SK-N-SH (cell line): ENCODE results near the gene KLHL2. TPM values are rescaled to one million over a fixed set of nuclear protein-coding genes. Genes with fewer than 3 reads are reported as not detected.

Source experiments
- CTCF ChIA-PET: fragments of 300-600, 350-600 bp; formaldehyde crosslinking; extraction: SDS; loops from one replicate; lab custom pipeline; 2021; lab: Yijun Ruan, JAX
- POLR2A ChIA-PET: fragments of 350-600 bp; sonication (Branson Sonifier 250); formaldehyde crosslinking; extraction: SDS; loops from one replicate; lab custom pipeline; 2020; ENCODE audit warnings: antibody characterized with exemption, inconsistent platforms; lab: Yijun Ruan, JAX
- DNase-seq: peaks from one replicate; pipeline ENCODE4 v3.0.0; 2012
- H2AFZ ChIP-seq: fragments of 200-600 bp; sonication (generic); 2 replicates; pipeline ENCODE4 v1.8.1; 2016; ENCODE audit warnings: antibody characterized with exemption, mild to moderate bottlenecking, low read depth
- H3F3A ChIP-seq: fragments of 200-600 bp; sonication (generic); replicated peaks from 2 replicates; pipeline ENCODE3; 2016; ENCODE audit warnings: antibody characterized with exemption, mild to moderate bottlenecking; ENCODE audit not compliant: insufficient read depth
- H3K27ac ChIP-seq, 2 experiments: fragments of 200-500 bp in 1 of 2; fragments of 200-600 bp in 1 of 2; sonication (Bioruptor generic) in 1 of 2; sonication (generic), shearing (Covaris generic) in 1 of 2; 2 replicates each; pipeline versions ENCODE4 v1.5.1 to v1.6.1; 2014 to 2016; ENCODE audit warnings: low read depth in 2 of 2, inconsistent platforms in 1 of 2, low read length in 1 of 2, mild to moderate bottlenecking in 1 of 2, mixed read lengths in 1 of 2
- H3K27me3 ChIP-seq: fragments of 200-600 bp; sonication (generic), shearing (Covaris generic); 2 replicates; pipeline ENCODE4 v1.6.1; 2016; ENCODE audit warnings: mixed run types; ENCODE audit not compliant: insufficient read depth
- H3K36me3 ChIP-seq, 2 experiments: fragments of 200-500 bp in 1 of 2; fragments of 200-600 bp in 1 of 2; sonication (Bioruptor generic) in 1 of 2; sonication (generic) in 1 of 2; replicated peaks in 1 of 2; 2 replicates each; pipeline versions ENCODE3 to v1.5.1; 2014 to 2016; ENCODE audit warnings: low read length in 1 of 2, mild to moderate bottlenecking in 1 of 2; ENCODE audit not compliant: insufficient read depth in 2 of 2, control insufficient read depth in 1 of 2
- H3K4me1 ChIP-seq, 2 experiments: fragments of 200-500 bp in 1 of 2; fragments of 200-600 bp in 1 of 2; sonication (Bioruptor generic) in 1 of 2; sonication (generic), shearing (Covaris generic) in 1 of 2; 2 replicates each; pipeline versions ENCODE4 v1.5.1 to v1.6.1; 2014 to 2016; ENCODE audit warnings: low read depth in 1 of 2, low read length in 1 of 2, mixed run types in 1 of 2; ENCODE audit not compliant: insufficient read depth in 2 of 2, control insufficient read depth in 1 of 2
- H3K4me2 ChIP-seq: fragments of 200-600 bp; sonication (generic), shearing (Covaris generic); 2 replicates; pipeline ENCODE4 v1.6.1; 2017; ENCODE audit warnings: mixed run types
- H3K4me3 ChIP-seq, 2 experiments: fragments of 200-500 bp in 1 of 2; fragments of 200-600 bp in 1 of 2; sonication (Bioruptor generic) in 1 of 2; sonication (generic), shearing (Covaris generic) in 1 of 2; 2 replicates each; pipeline versions ENCODE4 v1.5.1 to v1.8.1; 2014 to 2016; ENCODE audit warnings: low read depth in 2 of 2, inconsistent platforms in 1 of 2, low read length in 1 of 2, mild to moderate bottlenecking in 1 of 2, mixed read lengths in 1 of 2, moderate library complexity in 1 of 2
- H3K79me2 ChIP-seq: fragments of 200-600 bp; sonication (generic); 2 replicates; pipeline ENCODE4 v1.8.1; 2017; ENCODE audit warnings: mild to moderate bottlenecking; ENCODE audit not compliant: insufficient read depth
- H3K9ac ChIP-seq: fragments of 200-600 bp; sonication (generic); 2 replicates; pipeline ENCODE4 v1.6.1; 2017; ENCODE audit warnings: mixed run types
- H3K9me2 ChIP-seq: fragments of 200-600 bp; sonication (generic); 2 replicates; pipeline ENCODE4 v1.6.1; 2017; ENCODE audit warnings: mixed run types
- H3K9me3 ChIP-seq: fragments of 200-600 bp; sonication (generic); 2 replicates; pipeline ENCODE4 v1.6.1; 2017; ENCODE audit warnings: mixed run types, mild to moderate bottlenecking, moderate library complexity
- H4K20me1 ChIP-seq: fragments of 200-600 bp; sonication (generic); 2 replicates; pipeline ENCODE4 v1.6.1; 2017; ENCODE audit warnings: mild to moderate bottlenecking, mixed run types; ENCODE audit not compliant: insufficient read depth
- CHD2 ChIP-seq: fragments of 150-350 bp; IDR thresholded peaks from 2 replicates; pipeline ENCODE4 v1.6.1; 2018; ENCODE audit warnings: low read length; ENCODE audit not compliant: partially characterized antibody
- ELF1 ChIP-seq: IDR thresholded peaks from 2 replicates; pipeline ENCODE4 v1.4.0; 2012
- EP300 ChIP-seq, 2 experiments: IDR thresholded peaks; 2 replicates each; pipeline versions ENCODE4 v1.4.0 to v1.6.1; 2012; ENCODE audit warnings: borderline replicate concordance in 1 of 2, low read depth in 1 of 2, low read length in 1 of 2
- EZH2phosphoT487 ChIP-seq: fragments of 200-600 bp; sonication (generic); IDR thresholded peaks from 2 replicates; pipeline ENCODE4 v1.6.1; 2017; ENCODE audit warnings: low read depth, mixed run types, mild to moderate bottlenecking, antibody characterized with exemption, moderate library complexity, borderline replicate concordance
- FOSL2 ChIP-seq: IDR thresholded peaks from 2 replicates; pipeline ENCODE4 v1.4.0; 2012; ENCODE audit warnings: low read depth, mild to moderate bottlenecking, moderate library complexity, borderline replicate concordance
- FOXJ3 ChIP-seq: sonication (generic); formaldehyde crosslinking; IDR thresholded peaks from 2 replicates; pipeline ENCODE4 v1.5.1; 2020; ENCODE audit warnings: mild to moderate bottlenecking, missing genetic modification reagents
- GABPA ChIP-seq: IDR thresholded peaks from 2 replicates; pipeline ENCODE4 v1.4.0; 2012; ENCODE audit warnings: low read depth, mild to moderate bottlenecking
- GATA2 ChIP-seq: sonication (generic); formaldehyde crosslinking; IDR thresholded peaks from 2 replicates; pipeline ENCODE4 v1.5.0; 2020; ENCODE audit warnings: mild to moderate bottlenecking, missing genetic modification reagents
- JUND ChIP-seq: IDR thresholded peaks from 2 replicates; pipeline ENCODE4 v1.4.0; 2012
- MEF2A ChIP-seq: IDR thresholded peaks from 2 replicates; pipeline ENCODE4 v1.4.0; 2012; ENCODE audit warnings: low read depth, borderline replicate concordance
- NFIC ChIP-seq: IDR thresholded peaks from 2 replicates; pipeline ENCODE4 v1.4.0; 2012; ENCODE audit warnings: borderline replicate concordance
- NRF1 ChIP-seq: IDR thresholded peaks from 2 replicates; pipeline ENCODE4 v1.6.1; 2012; ENCODE audit warnings: low read depth, mild to moderate bottlenecking, low read length
- POLR2AphosphoS5 ChIP-seq: IDR thresholded peaks from 2 replicates; pipeline ENCODE4 v1.6.1; 2012; ENCODE audit warnings: low read depth, low read length
- RAD21 ChIP-seq: IDR thresholded peaks from 2 replicates; pipeline ENCODE4 v1.6.1; 2012; ENCODE audit warnings: mild to moderate bottlenecking, low read length
- RCOR1 ChIP-seq: fragments of 150-350 bp; IDR thresholded peaks from 2 replicates; pipeline ENCODE4 v1.6.1; 2017; ENCODE audit warnings: antibody characterized with exemption, low read length
- RFX5 ChIP-seq: IDR thresholded peaks from 2 replicates; pipeline ENCODE4 v1.6.1; 2012; ENCODE audit warnings: mild to moderate bottlenecking, improper control_type of control experiment, low read length
- RXRA ChIP-seq: IDR thresholded peaks from 2 replicates; pipeline ENCODE4 v1.4.0; 2012; ENCODE audit warnings: low read depth, mild to moderate bottlenecking, borderline replicate concordance
- SIN3A ChIP-seq: IDR thresholded peaks from 2 replicates; pipeline ENCODE4 v1.6.1; 2012; ENCODE audit warnings: low read depth, mild to moderate bottlenecking, low read length, moderate library complexity, borderline replicate concordance
- TEAD4 ChIP-seq: IDR thresholded peaks from 2 replicates; pipeline ENCODE4 v1.4.0; 2012; ENCODE audit warnings: mild to moderate bottlenecking, borderline replicate concordance; ENCODE audit not compliant: insufficient read depth
- YY1 ChIP-seq: IDR thresholded peaks from 2 replicates; pipeline ENCODE4 v1.4.0; 2012; ENCODE audit warnings: low read depth, mild to moderate bottlenecking
- WGBS: methylation state at CpG from one replicate; pipeline ENCODE4 v1.1.6; 2017; ENCODE audit warnings: low lambda C conversion rate; 5-methylcytosine and 5-hydroxymethylcytosine counted together
- polyA plus RNA-seq, 3 experiments: library from polyadenylated mRNA; depleted of rRNA; stranded (reverse); fragments of >200 nt; gene quantifications; 2 replicates each; pipeline ENCODE4 v1.2.3, GENCODE V29; 2012
- TF ChIP-seq, protein P1 (sequence below): fragments of 150-350 bp; IDR thresholded peaks from 2 replicates; pipeline ENCODE4 v1.6.1; 2016; ENCODE audit warnings: mild to moderate bottlenecking, low read depth, low read length
- TF ChIP-seq, protein P2 (sequence below): fragments of 150-350 bp; IDR thresholded peaks from 2 replicates; pipeline ENCODE4 v1.6.1; 2017; ENCODE audit warnings: antibody characterized with exemption, low read length, low read depth, borderline replicate concordance
- TF ChIP-seq, protein P3 (sequence below): IDR thresholded peaks from 2 replicates; pipeline ENCODE4 v1.4.0; 2012; ENCODE audit warnings: low read depth
- TF ChIP-seq, protein P4 (sequence below): IDR thresholded peaks from 2 replicates; pipeline ENCODE4; 2012
- TF ChIP-seq, protein P5 (sequence below): fragments of 200-600 bp; sonication (generic); IDR thresholded peaks from 2 replicates; pipeline ENCODE4 v1.6.1; 2017; ENCODE audit warnings: antibody characterized with exemption, mild to moderate bottlenecking, moderate library complexity

KLHL2 gene
- polyA plus RNA-seq, 1 of the 3 experiments (the other 2 are of a cell fraction): 25.0 TPM

DNA sequence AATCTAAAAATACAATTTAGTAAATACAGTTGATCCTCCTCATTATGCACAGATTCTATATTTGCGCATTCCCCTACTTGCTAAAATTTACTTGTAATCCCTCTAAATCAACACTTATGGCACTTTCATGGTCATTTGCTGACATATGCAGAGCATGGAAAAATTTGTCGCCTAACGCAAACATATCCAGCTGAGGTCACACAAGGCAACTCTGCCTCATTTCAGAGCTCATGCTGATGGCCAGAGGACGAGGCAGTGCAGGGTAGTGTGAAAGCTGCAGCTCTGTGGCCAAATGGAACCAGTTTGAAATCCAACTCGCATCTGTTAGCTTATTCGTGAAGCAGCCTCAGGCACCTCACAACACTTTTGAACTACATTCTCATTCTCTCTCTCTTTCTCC lies 39.7 kb upstream of the KLHL2 start:
- H3K27me3 ChIP-seq: no peaks in the 10 kb centered on the region
- no peak overlapping the region for H3K27ac ChIP-seq
- H3K9me2 ChIP-seq: no peaks in the 10 kb centered on the region
- DNase-seq: no peak
- H4K20me1 ChIP-seq: no peaks in the 10 kb centered on the region
- no peak overlapping the region for H2AFZ ChIP-seq
- H3K36me3 ChIP-seq: no peaks in the 10 kb centered on the region
- H3K4me2 ChIP-seq: no peak overlapping the region
- no peak overlapping the region for H3K4me3 ChIP-seq
- WGBS: 69% methylated on average over 6 of the region's 6 CpGs
- ChIA-PET POLR2A (no interaction called here), CTCF (no interaction called here)
- H3K9ac ChIP-seq: no peak overlapping the region
- no peaks in the 10 kb centered on the region for H3K9me3 ChIP-seq
- TF ChIP-seq YY1: no peak
- TF ChIP-seq TEAD4: no peak
- TF ChIP-seq NFIC: no peak
- TF ChIP-seq EP300 (IDR thresholded peaks at IDR 0.05; ENCODE audit: borderline replicate concordance in 1 of 2, low read depth in 1 of 2, low read length in 1 of 2): no peak
- TF ChIP-seq, protein P1, sequence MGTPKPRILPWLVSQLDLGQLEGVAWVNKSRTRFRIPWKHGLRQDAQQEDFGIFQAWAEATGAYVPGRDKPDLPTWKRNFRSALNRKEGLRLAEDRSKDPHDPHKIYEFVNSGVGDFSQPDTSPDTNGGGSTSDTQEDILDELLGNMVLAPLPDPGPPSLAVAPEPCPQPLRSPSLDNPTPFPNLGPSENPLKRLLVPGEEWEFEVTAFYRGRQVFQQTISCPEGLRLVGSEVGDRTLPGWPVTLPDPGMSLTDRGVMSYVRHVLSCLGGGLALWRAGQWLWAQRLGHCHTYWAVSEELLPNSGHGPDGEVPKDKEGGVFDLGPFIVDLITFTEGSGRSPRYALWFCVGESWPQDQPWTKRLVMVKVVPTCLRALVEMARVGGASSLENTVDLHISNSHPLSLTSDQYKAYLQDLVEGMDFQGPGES: no peak
- no peak for TF ChIP-seq RFX5
- TF ChIP-seq, protein P2, sequence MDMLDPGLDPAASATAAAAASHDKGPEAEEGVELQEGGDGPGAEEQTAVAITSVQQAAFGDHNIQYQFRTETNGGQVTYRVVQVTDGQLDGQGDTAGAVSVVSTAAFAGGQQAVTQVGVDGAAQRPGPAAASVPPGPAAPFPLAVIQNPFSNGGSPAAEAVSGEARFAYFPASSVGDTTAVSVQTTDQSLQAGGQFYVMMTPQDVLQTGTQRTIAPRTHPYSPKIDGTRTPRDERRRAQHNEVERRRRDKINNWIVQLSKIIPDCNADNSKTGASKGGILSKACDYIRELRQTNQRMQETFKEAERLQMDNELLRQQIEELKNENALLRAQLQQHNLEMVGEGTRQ: no peak
- no peak for TF ChIP-seq CHD2
- no peak for TF ChIP-seq GABPA
- no peak for TF ChIP-seq ELF1
- TF ChIP-seq, protein P3, sequence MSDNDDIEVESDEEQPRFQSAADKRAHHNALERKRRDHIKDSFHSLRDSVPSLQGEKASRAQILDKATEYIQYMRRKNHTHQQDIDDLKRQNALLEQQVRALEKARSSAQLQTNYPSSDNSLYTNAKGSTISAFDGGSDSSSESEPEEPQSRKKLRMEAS: no peak
- no peak for TF ChIP-seq NRF1
- no peak for TF ChIP-seq SIN3A
- TF ChIP-seq EZH2phosphoT487: no peak
- TF ChIP-seq GATA2 (CRISPR knock-in tag): no peak
- no peak for TF ChIP-seq MEF2A
- H3K4me1 ChIP-seq: no peaks in the 10 kb centered on the region
- no peaks in the 10 kb centered on the region for H3F3A ChIP-seq
- no peaks in the 10 kb centered on the region for H3K79me2 ChIP-seq

DNA sequence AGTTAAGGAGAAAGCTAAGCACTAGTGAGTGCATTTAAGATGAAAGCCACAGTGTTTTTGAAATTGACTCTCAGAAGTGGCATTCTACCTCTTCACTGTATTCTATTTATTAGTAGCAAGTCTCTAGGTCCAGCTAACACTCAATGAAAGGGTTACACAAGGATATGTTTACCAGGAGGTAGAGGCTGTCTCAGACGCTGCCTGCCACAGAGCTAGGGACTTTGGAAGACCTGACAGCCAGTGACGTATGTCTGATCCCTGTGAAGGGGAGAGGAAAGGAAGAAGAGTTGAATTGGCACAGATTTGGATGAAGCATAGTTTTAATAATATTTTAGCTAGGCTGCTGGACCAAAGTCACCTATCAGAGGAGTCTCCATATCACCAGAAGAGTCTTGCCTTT lies 36.5 kb upstream of the KLHL2 start:
- H3K27ac ChIP-seq: no peak overlapping the region
- no peaks in the 10 kb centered on the region for H4K20me1 ChIP-seq
- WGBS: 76% methylated on average over 2 of the region's 2 CpGs
- ChIA-PET POLR2A (no interaction called here), CTCF (no interaction called here)
- no peak overlapping the region for H3K4me2 ChIP-seq
- no peaks in the 10 kb centered on the region for H3K27me3 ChIP-seq
- no peaks in the 10 kb centered on the region for H3F3A ChIP-seq
- no peaks in the 10 kb centered on the region for H3K36me3 ChIP-seq
- H3K4me1 ChIP-seq: no peaks in the 10 kb centered on the region
- no peak for TF ChIP-seq EP300 (IDR thresholded peaks at IDR 0.05; ENCODE audit: borderline replicate concordance in 1 of 2, low read depth in 1 of 2, low read length in 1 of 2)
- no peak for TF ChIP-seq RXRA
- TF ChIP-seq POLR2AphosphoS5: no peak
- TF ChIP-seq FOSL2: no peak
- TF ChIP-seq, protein P4, sequence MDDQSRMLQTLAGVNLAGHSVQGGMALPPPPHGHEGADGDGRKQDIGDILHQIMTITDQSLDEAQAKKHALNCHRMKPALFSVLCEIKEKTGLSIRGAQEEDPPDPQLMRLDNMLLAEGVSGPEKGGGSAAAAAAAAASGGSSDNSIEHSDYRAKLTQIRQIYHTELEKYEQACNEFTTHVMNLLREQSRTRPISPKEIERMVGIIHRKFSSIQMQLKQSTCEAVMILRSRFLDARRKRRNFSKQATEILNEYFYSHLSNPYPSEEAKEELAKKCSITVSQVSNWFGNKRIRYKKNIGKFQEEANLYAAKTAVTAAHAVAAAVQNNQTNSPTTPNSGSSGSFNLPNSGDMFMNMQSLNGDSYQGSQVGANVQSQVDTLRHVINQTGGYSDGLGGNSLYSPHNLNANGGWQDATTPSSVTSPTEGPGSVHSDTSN: no peak
- TF ChIP-seq MEF2A: no peak
- no peak for TF ChIP-seq GATA2 (CRISPR knock-in tag)
- TF ChIP-seq YY1: no peak
- no peak for TF ChIP-seq SIN3A
- TF ChIP-seq, protein P5, sequence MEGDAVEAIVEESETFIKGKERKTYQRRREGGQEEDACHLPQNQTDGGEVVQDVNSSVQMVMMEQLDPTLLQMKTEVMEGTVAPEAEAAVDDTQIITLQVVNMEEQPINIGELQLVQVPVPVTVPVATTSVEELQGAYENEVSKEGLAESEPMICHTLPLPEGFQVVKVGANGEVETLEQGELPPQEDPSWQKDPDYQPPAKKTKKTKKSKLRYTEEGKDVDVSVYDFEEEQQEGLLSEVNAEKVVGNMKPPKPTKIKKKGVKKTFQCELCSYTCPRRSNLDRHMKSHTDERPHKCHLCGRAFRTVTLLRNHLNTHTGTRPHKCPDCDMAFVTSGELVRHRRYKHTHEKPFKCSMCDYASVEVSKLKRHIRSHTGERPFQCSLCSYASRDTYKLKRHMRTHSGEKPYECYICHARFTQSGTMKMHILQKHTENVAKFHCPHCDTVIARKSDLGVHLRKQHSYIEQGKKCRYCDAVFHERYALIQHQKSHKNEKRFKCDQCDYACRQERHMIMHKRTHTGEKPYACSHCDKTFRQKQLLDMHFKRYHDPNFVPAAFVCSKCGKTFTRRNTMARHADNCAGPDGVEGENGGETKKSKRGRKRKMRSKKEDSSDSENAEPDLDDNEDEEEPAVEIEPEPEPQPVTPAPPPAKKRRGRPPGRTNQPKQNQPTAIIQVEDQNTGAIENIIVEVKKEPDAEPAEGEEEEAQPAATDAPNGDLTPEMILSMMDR: no peak
- TF ChIP-seq RAD21: no peak
- no peak for TF ChIP-seq FOXJ3
- no peak for TF ChIP-seq RCOR1
- no peak for TF ChIP-seq JUND
- TF ChIP-seq ELF1: no peak
- TF ChIP-seq NRF1: no peak
- no peak for DNase-seq
- no peaks in the 10 kb centered on the region for H3K79me2 ChIP-seq
- H3K9me2 ChIP-seq: no peaks in the 10 kb centered on the region
- H3K9ac ChIP-seq: no peak overlapping the region
- no peaks in the 10 kb centered on the region for H3K9me3 ChIP-seq
- no peak overlapping the region for H2AFZ ChIP-seq
- H3K4me3 ChIP-seq: no peak overlapping the region
